HepG2 (cell line): ENCODE data around the gene PDE8B. TPM values are rescaled to one million over a fixed set of nuclear protein-coding genes. Genes with fewer than 3 reads are reported as not detected.

ENCODE experiments used
- ATAC-seq: fragments of 200-7000 bp; cut with Tn5 transposase; 3 replicates; pipeline ENCODE4 v1.9.1; 2020; ENCODE audit warnings: mild to moderate bottlenecking, moderate library complexity
- BruUV-seq: library from RNA; stranded (reverse); fragments of 400-500 nt; replicated peaks from 2 replicates; lab custom pipeline; 2021; lab: Mats Ljungman, UMichigan
- CTCF ChIA-PET: fragments of 300-600 bp; formaldehyde crosslinking; extraction: SDS; loops from one replicate; lab custom pipeline; 2021; ENCODE audit warnings: low total read pairs, inconsistent platforms, low intra/inter-chr PET ratio; lab: Yijun Ruan, JAX
- POLR2A ChIA-PET: fragments of 350-600 bp; sonication (Branson Sonifier 250); formaldehyde crosslinking; loops from one replicate; lab custom pipeline; 2020; ENCODE audit warnings: antibody characterized with exemption, inconsistent platforms; lab: Yijun Ruan, JAX
- DNase-seq: peaks from one replicate; pipeline ENCODE4 v3.0.0-alpha.2; 2015; ENCODE audit warnings: low spot score
- FAIRE-seq: peaks from 3 replicates; lab custom pipeline; 2011; peaks lifted over from hg19 to GRCh38; lab: Jason Lieb, UNC
- H2AFZ ChIP-seq: one replicate; pipeline ENCODE4 v1.6.1; 2011; ENCODE audit warnings: low read length, inconsistent platforms
- H3K27ac ChIP-seq: fragments of 300-600 bp; 3 replicates; pipeline ENCODE4 v1.8.0; 2011; ENCODE audit warnings: mixed run types, mild to moderate bottlenecking, mixed read lengths, low read length, inconsistent platforms; ENCODE audit not compliant: insufficient read depth; ENCODE audit errors: extremely low read length
- H3K27me3 ChIP-seq, 2 experiments: fragments of 200-600 bp in 1 of 2; 2 replicates in 1 of 2; 3 replicates in 1 of 2; pipeline versions ENCODE4 v1.6.0 to v1.8.0; 2011; ENCODE audit warnings: low read length in 2 of 2, mild to moderate bottlenecking in 2 of 2, moderate library complexity in 2 of 2, inconsistent platforms in 1 of 2; ENCODE audit not compliant: insufficient read depth in 2 of 2, control insufficient read depth in 1 of 2
- H3K36me3 ChIP-seq, 2 experiments: fragments of 200-600 bp in 1 of 2; replicated peaks in 1 of 2; 2 replicates in 1 of 2; 3 replicates in 1 of 2; pipeline versions ENCODE4 v1.5.1 to v1.8.0; 2011; ENCODE audit warnings: low read length in 2 of 2, inconsistent platforms in 1 of 2; ENCODE audit not compliant: insufficient read depth in 2 of 2, control insufficient read depth in 1 of 2
- H3K4me1 ChIP-seq: 2 replicates; pipeline ENCODE4 v1.5.1; 2012; ENCODE audit warnings: low read length, inconsistent platforms; ENCODE audit not compliant: insufficient read depth
- H3K4me2 ChIP-seq: 2 replicates; pipeline ENCODE4 v1.6.0; 2011; ENCODE audit warnings: low read depth, low read length, inconsistent platforms
- H3K4me3 ChIP-seq, 3 experiments: fragments of 200-600 bp in 1 of 3; sonication (generic), shearing (Covaris generic) in 1 of 3; replicated peaks in 1 of 3; 2 replicates each; pipeline ENCODE4 v1.5.1; 2011 to 2016; ENCODE audit warnings: low read length in 3 of 3, inconsistent platforms in 2 of 3, low read depth in 2 of 3, mild to moderate bottlenecking in 2 of 3, control low read depth in 1 of 3, mixed read lengths in 1 of 3; ENCODE audit not compliant: insufficient read depth in 1 of 3
- H3K79me2 ChIP-seq: one replicate; pipeline ENCODE4 v1.6.1; 2011; ENCODE audit warnings: low read length, inconsistent platforms; ENCODE audit not compliant: insufficient read depth
- H3K9ac ChIP-seq: 2 replicates; pipeline ENCODE4 v1.6.0; 2011; ENCODE audit warnings: mild to moderate bottlenecking, low read depth, low read length, inconsistent platforms; ENCODE audit not compliant: insufficient read depth
- H3K9me3 ChIP-seq: 2 replicates; pipeline ENCODE4 v1.5.1; 2012; ENCODE audit warnings: mild to moderate bottlenecking, low read length
- H4K20me1 ChIP-seq: 2 replicates; pipeline ENCODE4 v1.6.0; 2011; ENCODE audit warnings: inconsistent platforms, mild to moderate bottlenecking, low read length, moderate library complexity; ENCODE audit not compliant: insufficient read depth
- HCFC1 ChIP-seq: fragments of 150-350 bp; IDR thresholded peaks from 2 replicates; pipeline ENCODE4 v1.6.1; 2014; ENCODE audit warnings: low read depth, low read length
- MBD4 ChIP-seq: IDR thresholded peaks from 2 replicates; pipeline ENCODE4 v1.6.1; 2012; ENCODE audit warnings: low read length, inconsistent platforms, borderline replicate concordance
- NFE2 ChIP-seq: sonication (generic); formaldehyde crosslinking; IDR thresholded peaks from 2 replicates; pipeline ENCODE4 v1.4.0; 2020; ENCODE audit warnings: missing genetic modification reagents
- SIN3A ChIP-seq: IDR thresholded peaks from 2 replicates; pipeline ENCODE4 v1.6.1; 2011; ENCODE audit warnings: low read depth, mild to moderate bottlenecking, control low read depth, low read length, borderline replicate concordance
- ZNF256 ChIP-seq: sonication (generic); formaldehyde crosslinking; conservative IDR thresholded peaks from 2 replicates; pipeline ENCODE4 v1.4.0; 2020; ENCODE audit warnings: missing genetic modification reagents
- ZNF30 ChIP-seq: sonication (generic); formaldehyde crosslinking; IDR thresholded peaks from 2 replicates; pipeline ENCODE4 v1.5.0; 2020; ENCODE audit warnings: mild to moderate bottlenecking, missing genetic modification reagents
- ZNF383 ChIP-seq: sonication (generic); formaldehyde crosslinking; IDR thresholded peaks from 2 replicates; pipeline ENCODE4 v1.4.0; 2020; ENCODE audit warnings: missing genetic modification reagents, mild to moderate bottlenecking, borderline replicate concordance
- ZZZ3 ChIP-seq: sonication (generic); formaldehyde crosslinking; IDR thresholded peaks from 2 replicates; pipeline ENCODE4 v1.4.0; 2020; ENCODE audit warnings: missing genetic modification reagents, mild to moderate bottlenecking, borderline replicate concordance
- WGBS: methylation state at CpG from one replicate; pipeline ENCODE4 v1.1.6; 2017; ENCODE audit warnings: low lambda C conversion rate; 5-methylcytosine and 5-hydroxymethylcytosine counted together
- in situ Hi-C: cut with HindIII; loops from 2 replicates; pipeline ENCODE4 v1.10.0; 2017; ENCODE audit warnings: low pct_unique_long_range_greater_than_20kb; ENCODE audit not compliant: extremely low pct_ligation_motif_present
- intact Hi-C: fragments of 100-400 bp; cut with micrococcal nuclease; formaldehyde crosslinking; loops from one replicate; pipeline ENCODE4 v1.10.0; 2022; ENCODE audit not compliant: unreplicated experiment
- polyA plus RNA-seq, 8 experiments: library from polyadenylated mRNA; depleted of rRNA in 3 of 8; stranded (reverse) in 7 of 8; unstranded in 1 of 8; fragments of >200 nt; fragmentation: Illumina TruSeq in 4 of 8; extraction: Trizol in 4 of 8; gene quantifications; 2 replicates each; pipeline versions ENCODE4 v1.2.1 to v1.2.3, GENCODE V29; 2011 to 2016; ENCODE audit warnings: low read depth in 4 of 8, missing spikeins in 1 of 8, mixed read lengths in 1 of 8; ENCODE audit not compliant: insufficient read depth in 1 of 8
- total RNA-seq, 5 experiments: library from RNA; depleted of rRNA; stranded (reverse); fragments of >200 nt; fragmentation: Illumina TruSeq; extraction: Trizol; gene quantifications; 2 replicates each; pipeline ENCODE4 v1.2.3, GENCODE V29; 2016; ENCODE audit warnings: low read depth in 1 of 5
- TF ChIP-seq, protein P1 (sequence below): sonication (generic); formaldehyde crosslinking; IDR thresholded peaks from 2 replicates; pipeline ENCODE4 v1.5.0; 2020; ENCODE audit warnings: mild to moderate bottlenecking, missing genetic modification reagents
- TF ChIP-seq, protein P2 (sequence below): sonication (generic); formaldehyde crosslinking; IDR thresholded peaks from 2 replicates; pipeline ENCODE4 v1.4.0; 2020; ENCODE audit warnings: mild to moderate bottlenecking, missing genetic modification reagents
- TF ChIP-seq, protein P3 (sequence below): sonication (generic); formaldehyde crosslinking; IDR thresholded peaks from 2 replicates; pipeline ENCODE4 v1.4.0; 2020; ENCODE audit warnings: missing genetic modification reagents, borderline replicate concordance
- TF ChIP-seq, protein P4 (sequence below): sonication (generic); formaldehyde crosslinking; IDR thresholded peaks from 2 replicates; pipeline ENCODE4 v1.9.0; 2021; ENCODE audit warnings: missing genetic modification reagents, mild to moderate bottlenecking, borderline replicate concordance
- TF ChIP-seq, protein P5 (sequence below): sonication (generic); formaldehyde crosslinking; IDR thresholded peaks from 2 replicates; pipeline ENCODE4 v1.8.1; 2022; ENCODE audit warnings: low read depth, mild to moderate bottlenecking, missing genetic modification reagents

Gene PDE8B
- total and polyA plus RNA-seq, 2 of the 13 experiments (the other 11 are each of a cell fraction or from before 2014, with no cell fraction given) = 0.07 TPM; not detected in 1

DNA sequence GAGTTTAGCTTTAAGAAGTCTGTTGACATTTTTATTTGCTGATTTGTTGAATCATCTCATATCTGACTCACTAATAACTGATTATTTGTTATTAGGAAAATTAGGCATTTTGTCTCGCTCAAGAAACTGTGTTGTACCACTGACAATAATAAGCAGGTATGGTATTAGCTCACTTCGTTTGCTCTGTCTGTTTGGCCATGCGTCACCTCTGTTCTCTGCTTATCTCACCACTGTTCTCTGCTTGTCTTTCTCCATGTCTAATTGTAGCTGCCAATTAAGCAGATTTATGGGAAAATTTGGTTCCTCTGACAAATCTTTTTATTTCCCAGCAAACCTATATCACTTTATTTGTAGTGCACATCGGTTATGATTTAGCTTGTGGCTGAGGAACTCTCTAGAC, 142.8 kb downstream of the PDE8B start:
- intact Hi-C loops = no loop called here
- WGBS = 4% methylated on average over 4 of the region's 4 CpGs
- ATAC-seq (no peak), DNase-seq (no peak), FAIRE-seq (no peak)
- no peak overlapping the region for H3K27ac ChIP-seq
- no TSS peak for BruUV-seq
- H4K20me1 ChIP-seq = no peaks in the 10 kb centered on the region
- no peak overlapping the region for H3K4me3 ChIP-seq
- ChIA-PET CTCF (no interaction called here), POLR2A (no interaction called here)
- H3K36me3 ChIP-seq = no peaks in the 10 kb centered on the region
- H3K79me2 ChIP-seq = no peaks in the 10 kb centered on the region
- no peak overlapping the region for H3K9ac ChIP-seq
- no peak overlapping the region for H3K4me2 ChIP-seq
- H3K9me3 ChIP-seq = no peaks in the 10 kb centered on the region
- no peaks in the 10 kb centered on the region for H3K4me1 ChIP-seq
- in situ Hi-C loops = no loop called here
- H2AFZ ChIP-seq = no peak overlapping the region
- H3K27me3 ChIP-seq = peaks cover 0 to 4% of the 10 kb centered on the region in 2 experiments; a peak in 2 of 5 replicates
- TF ChIP-seq NFE2 (CRISPR knock-in tag) (no peak), ZZZ3 (CRISPR knock-in tag) (no peak), SIN3A (no peak), MBD4 (no peak), ZNF256 (CRISPR knock-in tag) (no peak), ZNF383 (CRISPR knock-in tag) (no peak), ZNF30 (no peak), HCFC1 (no peak)
- TF ChIP-seq, protein P1, sequence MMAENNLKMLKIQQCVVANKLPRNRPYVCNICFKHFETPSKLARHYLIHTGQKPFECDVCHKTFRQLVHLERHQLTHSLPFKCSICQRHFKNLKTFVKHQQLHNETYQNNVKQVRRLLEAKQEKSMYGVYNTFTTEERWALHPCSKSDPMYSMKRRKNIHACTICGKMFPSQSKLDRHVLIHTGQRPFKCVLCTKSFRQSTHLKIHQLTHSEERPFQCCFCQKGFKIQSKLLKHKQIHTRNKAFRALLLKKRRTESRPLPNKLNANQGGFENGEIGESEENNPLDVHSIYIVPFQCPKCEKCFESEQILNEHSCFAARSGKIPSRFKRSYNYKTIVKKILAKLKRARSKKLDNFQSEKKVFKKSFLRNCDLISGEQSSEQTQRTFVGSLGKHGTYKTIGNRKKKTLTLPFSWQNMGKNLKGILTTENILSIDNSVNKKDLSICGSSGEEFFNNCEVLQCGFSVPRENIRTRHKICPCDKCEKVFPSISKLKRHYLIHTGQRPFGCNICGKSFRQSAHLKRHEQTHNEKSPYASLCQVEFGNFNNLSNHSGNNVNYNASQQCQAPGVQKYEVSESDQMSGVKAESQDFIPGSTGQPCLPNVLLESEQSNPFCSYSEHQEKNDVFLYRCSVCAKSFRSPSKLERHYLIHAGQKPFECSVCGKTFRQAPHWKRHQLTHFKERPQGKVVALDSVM (CRISPR knock-in tag) = no peak
- TF ChIP-seq, protein P2, sequence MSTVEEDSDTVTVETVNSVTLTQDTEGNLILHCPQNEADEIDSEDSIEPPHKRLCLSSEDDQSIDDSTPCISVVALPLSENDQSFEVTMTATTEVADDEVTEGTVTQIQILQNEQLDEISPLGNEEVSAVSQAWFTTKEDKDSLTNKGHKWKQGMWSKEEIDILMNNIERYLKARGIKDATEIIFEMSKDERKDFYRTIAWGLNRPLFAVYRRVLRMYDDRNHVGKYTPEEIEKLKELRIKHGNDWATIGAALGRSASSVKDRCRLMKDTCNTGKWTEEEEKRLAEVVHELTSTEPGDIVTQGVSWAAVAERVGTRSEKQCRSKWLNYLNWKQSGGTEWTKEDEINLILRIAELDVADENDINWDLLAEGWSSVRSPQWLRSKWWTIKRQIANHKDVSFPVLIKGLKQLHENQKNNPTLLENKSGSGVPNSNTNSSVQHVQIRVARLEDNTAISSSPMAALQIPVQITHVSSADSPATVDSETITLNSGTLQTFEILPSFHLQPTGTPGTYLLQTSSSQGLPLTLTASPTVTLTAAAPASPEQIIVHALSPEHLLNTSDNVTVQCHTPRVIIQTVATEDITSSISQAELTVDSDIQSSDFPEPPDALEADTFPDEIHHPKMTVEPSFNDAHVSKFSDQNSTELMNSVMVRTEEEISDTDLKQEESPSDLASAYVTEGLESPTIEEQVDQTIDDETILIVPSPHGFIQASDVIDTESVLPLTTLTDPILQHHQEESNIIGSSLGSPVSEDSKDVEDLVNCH (CRISPR knock-in tag) = no peak
- TF ChIP-seq, protein P3, sequence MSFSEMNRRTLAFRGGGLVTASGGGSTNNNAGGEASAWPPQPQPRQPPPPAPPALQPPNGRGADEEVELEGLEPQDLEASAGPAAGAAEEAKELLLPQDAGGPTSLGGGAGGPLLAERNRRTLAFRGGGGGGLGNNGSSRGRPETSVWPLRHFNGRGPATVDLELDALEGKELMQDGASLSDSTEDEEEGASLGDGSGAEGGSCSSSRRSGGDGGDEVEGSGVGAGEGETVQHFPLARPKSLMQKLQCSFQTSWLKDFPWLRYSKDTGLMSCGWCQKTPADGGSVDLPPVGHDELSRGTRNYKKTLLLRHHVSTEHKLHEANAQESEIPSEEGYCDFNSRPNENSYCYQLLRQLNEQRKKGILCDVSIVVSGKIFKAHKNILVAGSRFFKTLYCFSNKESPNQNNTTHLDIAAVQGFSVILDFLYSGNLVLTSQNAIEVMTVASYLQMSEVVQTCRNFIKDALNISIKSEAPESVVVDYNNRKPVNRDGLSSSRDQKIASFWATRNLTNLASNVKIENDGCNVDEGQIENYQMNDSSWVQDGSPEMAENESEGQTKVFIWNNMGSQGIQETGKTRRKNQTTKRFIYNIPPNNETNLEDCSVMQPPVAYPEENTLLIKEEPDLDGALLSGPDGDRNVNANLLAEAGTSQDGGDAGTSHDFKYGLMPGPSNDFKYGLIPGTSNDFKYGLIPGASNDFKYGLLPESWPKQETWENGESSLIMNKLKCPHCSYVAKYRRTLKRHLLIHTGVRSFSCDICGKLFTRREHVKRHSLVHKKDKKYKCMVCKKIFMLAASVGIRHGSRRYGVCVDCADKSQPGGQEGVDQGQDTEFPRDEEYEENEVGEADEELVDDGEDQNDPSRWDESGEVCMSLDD = no peak
- TF ChIP-seq, protein P4, sequence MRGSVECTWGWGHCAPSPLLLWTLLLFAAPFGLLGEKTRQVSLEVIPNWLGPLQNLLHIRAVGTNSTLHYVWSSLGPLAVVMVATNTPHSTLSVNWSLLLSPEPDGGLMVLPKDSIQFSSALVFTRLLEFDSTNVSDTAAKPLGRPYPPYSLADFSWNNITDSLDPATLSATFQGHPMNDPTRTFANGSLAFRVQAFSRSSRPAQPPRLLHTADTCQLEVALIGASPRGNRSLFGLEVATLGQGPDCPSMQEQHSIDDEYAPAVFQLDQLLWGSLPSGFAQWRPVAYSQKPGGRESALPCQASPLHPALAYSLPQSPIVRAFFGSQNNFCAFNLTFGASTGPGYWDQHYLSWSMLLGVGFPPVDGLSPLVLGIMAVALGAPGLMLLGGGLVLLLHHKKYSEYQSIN (CRISPR knock-in tag) = no peak
- TF ChIP-seq, protein P5, sequence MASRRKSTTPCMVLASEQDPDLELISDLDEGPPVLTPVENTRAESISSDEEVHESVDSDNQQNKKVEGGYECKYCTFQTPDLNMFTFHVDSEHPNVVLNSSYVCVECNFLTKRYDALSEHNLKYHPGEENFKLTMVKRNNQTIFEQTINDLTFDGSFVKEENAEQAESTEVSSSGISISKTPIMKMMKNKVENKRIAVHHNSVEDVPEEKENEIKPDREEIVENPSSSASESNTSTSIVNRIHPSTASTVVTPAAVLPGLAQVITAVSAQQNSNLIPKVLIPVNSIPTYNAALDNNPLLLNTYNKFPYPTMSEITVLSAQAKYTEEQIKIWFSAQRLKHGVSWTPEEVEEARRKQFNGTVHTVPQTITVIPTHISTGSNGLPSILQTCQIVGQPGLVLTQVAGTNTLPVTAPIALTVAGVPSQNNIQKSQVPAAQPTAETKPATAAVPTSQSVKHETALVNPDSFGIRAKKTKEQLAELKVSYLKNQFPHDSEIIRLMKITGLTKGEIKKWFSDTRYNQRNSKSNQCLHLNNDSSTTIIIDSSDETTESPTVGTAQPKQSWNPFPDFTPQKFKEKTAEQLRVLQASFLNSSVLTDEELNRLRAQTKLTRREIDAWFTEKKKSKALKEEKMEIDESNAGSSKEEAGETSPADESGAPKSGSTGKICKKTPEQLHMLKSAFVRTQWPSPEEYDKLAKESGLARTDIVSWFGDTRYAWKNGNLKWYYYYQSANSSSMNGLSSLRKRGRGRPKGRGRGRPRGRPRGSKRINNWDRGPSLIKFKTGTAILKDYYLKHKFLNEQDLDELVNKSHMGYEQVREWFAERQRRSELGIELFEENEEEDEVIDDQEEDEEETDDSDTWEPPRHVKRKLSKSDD (CRISPR knock-in tag) = no peak
